Measurements from ENCODE around the gene BEST4.
A peak's percentile ranks its signal among the peaks of the same experiment; 100 is the strongest.
"Not testable (repeated sequence)": the region's sequence is repeated elsewhere in the genome, so short reads cannot be mapped to it uniquely, and the experiment has no call there.

Gene BEST4

GRCh38 chr1:44788120-44788860 lies at the start of gene BEST4:
Gene BEST4 (minus strand): TSS chr1:44788170. CDS start chr1:44787705, 465 bp downstream.
- no peak for DNase-seq

GRCh38 chr1:44835738-44836675 lies 48.0 kb upstream of the BEST4 start:
- DNase-seq = peak; percentile 64 to 78 (median 74)

- DNase-seq = no peak
Measured at GRCh38 chr1:44834328-44834727, 46.4 kb upstream of the BEST4 start.

GRCh38 chr1:44832056-44832705 lies 44.2 kb upstream of the BEST4 start:
- no peak for DNase-seq

GRCh38 chr1:44831516-44831915 lies 43.5 kb upstream of the BEST4 start:
- DNase-seq = no peak

- DNase-seq = no peak
Measured at GRCh38 chr1:44830900-44831304, 42.9 kb upstream of the BEST4 start.

GRCh38 chr1:44829506-44830384 lies 41.8 kb upstream of the BEST4 start:
- no peak for DNase-seq

- no peak for DNase-seq
Measured at GRCh38 chr1:44828841-44829440, 41.0 kb upstream of the BEST4 start.

GRCh38 chr1:44828003-44828651 lies 40.2 kb upstream of the BEST4 start:
- no peak for DNase-seq

GRCh38 chr1:44827197-44828002 lies 39.4 kb upstream of the BEST4 start:
- DNase-seq = no peak

- no peak for DNase-seq
Measured at GRCh38 chr1:44826375-44827196, 38.6 kb upstream of the BEST4 start.

- DNase-seq = not testable (repeated sequence)
Measured at GRCh38 chr1:44824392-44824791, 36.4 kb upstream of the BEST4 start.

GRCh38 chr1:44822981-44823451 lies 35.0 kb upstream of the BEST4 start:
- no peak for DNase-seq

- DNase-seq = no peak
Measured at GRCh38 chr1:44822131-44822701, 34.2 kb upstream of the BEST4 start.

GRCh38 chr1:44821240-44821715 lies 33.3 kb upstream of the BEST4 start:
- DNase-seq = no peak

GRCh38 chr1:44820328-44821239 lies 32.6 kb upstream of the BEST4 start:
- DNase-seq = no peak

- DNase-seq = peak; percentile 65 to 99 (median 84)
Measured at GRCh38 chr1:44819608-44820327, 31.8 kb upstream of the BEST4 start.

All from stimulated activated naive CD4-positive, alpha-beta T cell (primary cell).